ENCODE results near the gene OR2A14. TPM values are rescaled to one million over a fixed set of nuclear protein-coding genes. Genes with fewer than 3 reads are reported as not detected.

OR2A14 gene
- total RNA-seq, 1 donor from 2014 or later = not detected

DNA sequence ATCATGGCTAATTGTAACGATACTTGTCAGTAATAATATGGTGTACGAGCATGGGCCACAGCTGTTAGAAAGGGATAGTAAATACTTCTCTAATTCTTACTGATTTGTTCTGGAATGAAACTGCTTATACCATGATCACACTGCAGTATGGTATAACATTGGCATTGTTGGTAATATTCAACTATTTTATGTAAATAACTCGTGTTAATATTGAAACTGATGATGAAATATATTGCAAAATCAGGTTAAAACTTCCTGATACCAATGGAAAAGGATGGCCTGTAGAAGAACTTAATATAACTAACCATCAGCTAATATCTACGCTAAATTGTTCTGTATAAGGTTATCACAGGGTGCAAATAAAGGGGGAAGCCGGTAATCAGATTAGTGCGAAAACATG lies 10.3 kb downstream of the OR2A14 start:
- no peak for ATAC-seq
- Histone ChIP-seq H3K4me3 (no peak overlapping the region), H3K4me1 (no peaks in the 10 kb centered on the region), H3K36me3 (no peaks in the 10 kb centered on the region), H3K27ac (no peak overlapping the region), H3K27me3 (ENCODE audit: low read depth) (no peaks in the 10 kb centered on the region), H3K9me3 (no peaks in the 10 kb centered on the region)
- intact Hi-C loops (cut with DNase I) = no loop called here
- DNase-seq = no peak
- TF ChIP-seq, protein P1, sequence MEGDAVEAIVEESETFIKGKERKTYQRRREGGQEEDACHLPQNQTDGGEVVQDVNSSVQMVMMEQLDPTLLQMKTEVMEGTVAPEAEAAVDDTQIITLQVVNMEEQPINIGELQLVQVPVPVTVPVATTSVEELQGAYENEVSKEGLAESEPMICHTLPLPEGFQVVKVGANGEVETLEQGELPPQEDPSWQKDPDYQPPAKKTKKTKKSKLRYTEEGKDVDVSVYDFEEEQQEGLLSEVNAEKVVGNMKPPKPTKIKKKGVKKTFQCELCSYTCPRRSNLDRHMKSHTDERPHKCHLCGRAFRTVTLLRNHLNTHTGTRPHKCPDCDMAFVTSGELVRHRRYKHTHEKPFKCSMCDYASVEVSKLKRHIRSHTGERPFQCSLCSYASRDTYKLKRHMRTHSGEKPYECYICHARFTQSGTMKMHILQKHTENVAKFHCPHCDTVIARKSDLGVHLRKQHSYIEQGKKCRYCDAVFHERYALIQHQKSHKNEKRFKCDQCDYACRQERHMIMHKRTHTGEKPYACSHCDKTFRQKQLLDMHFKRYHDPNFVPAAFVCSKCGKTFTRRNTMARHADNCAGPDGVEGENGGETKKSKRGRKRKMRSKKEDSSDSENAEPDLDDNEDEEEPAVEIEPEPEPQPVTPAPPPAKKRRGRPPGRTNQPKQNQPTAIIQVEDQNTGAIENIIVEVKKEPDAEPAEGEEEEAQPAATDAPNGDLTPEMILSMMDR (IDR thresholded peaks at IDR 0.05) = no peak

DNA sequence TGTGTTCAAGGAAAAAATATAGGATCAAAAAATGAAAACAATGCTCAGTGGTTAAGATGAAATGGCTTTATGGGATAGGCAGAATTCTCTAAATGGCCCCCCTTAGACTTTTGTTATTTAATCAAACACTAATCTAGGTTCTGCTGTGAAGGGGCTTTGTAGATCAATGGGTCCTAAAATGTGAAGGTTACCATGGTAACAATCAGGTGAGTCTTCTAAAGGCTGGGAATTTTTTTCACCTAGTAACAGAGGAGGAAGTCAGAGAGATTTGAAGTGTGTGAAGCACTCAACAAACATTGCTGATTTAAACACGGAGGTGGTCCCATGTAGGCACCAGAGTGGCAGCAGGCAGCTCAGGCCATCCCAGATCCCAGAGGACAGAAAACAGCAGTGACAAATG lies 11.1 kb downstream of the OR2A14 start:
- TF ChIP-seq, protein P1 (IDR thresholded peaks at IDR 0.05) = no peak
- Histone ChIP-seq H3K4me3 (no peak overlapping the region), H3K27ac (no peak overlapping the region), H3K36me3 (no peaks in the 10 kb centered on the region), H3K9me3 (no peaks in the 10 kb centered on the region), H3K27me3 (ENCODE audit: low read depth) (no peaks in the 10 kb centered on the region), H3K4me1 (no peaks in the 10 kb centered on the region)
- ATAC-seq (no peak), DNase-seq (no peak)
- intact Hi-C loops (cut with DNase I) = no loop called here

DNA sequence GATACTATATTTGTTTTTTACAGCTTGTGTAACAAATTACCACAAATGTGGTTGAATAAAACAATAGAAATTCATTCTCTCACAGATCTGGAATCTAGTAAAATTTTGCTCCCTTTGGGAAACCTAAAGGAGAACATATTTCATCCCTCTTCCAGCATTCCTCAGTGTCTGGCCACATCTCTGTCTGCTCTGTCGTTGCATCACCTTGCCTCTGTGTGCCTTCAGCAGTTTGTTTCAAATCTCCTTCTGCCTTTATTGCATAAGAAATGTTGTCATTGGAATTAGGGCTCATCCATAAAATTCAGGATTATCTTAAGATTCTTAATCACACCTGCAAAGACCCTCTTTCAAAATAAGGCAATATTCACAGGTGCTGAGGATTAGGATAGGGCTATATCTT lies 14.5 kb downstream of the OR2A14 start:
- H3K4me3 ChIP-seq = no peak overlapping the region
- TF ChIP-seq, protein P1 (IDR thresholded peaks at IDR 0.05) = no peak
- intact Hi-C loops (cut with DNase I) = no loop called here
- H3K36me3 ChIP-seq = no peaks in the 10 kb centered on the region
- ATAC-seq (no peak), DNase-seq (no peak)
- no peaks in the 10 kb centered on the region for H3K4me1 ChIP-seq
- no peak overlapping the region for H3K27ac ChIP-seq
- H3K27me3 ChIP-seq (ENCODE audit: low read depth) = no peaks in the 10 kb centered on the region
- H3K9me3 ChIP-seq = no peaks in the 10 kb centered on the region

DNA sequence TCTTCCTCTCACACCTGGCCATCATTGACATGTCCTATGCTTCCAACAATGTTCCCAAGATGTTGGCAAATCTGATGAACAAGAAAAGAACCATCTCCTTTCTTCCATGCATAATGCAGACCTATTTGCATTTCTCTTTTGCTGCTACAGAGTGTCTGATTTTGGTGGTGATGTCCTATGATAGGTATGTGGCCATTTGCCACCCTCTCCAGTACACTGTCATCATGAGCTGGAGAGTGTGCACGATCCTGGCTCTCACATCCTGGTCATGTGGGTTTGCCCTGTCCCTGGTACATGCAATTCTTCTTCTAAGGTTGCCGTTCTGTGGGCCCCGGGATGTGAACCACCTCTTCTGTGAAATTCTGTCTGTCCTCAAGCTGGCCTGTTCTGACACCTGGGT lies 19.2 kb downstream of the OR2A14 start:
- Histone ChIP-seq H3K4me1 (no peaks in the 10 kb centered on the region), H3K9me3 (peaks cover 2% of the 10 kb centered on the region), H3K27ac (no peak overlapping the region), H3K36me3 (no peaks in the 10 kb centered on the region), H3K4me3 (no peak overlapping the region), H3K27me3 (ENCODE audit: low read depth) (no peaks in the 10 kb centered on the region)
- no peak for DNase-seq
- TF ChIP-seq, protein P1 (IDR thresholded peaks at IDR 0.05) = no peak
- intact Hi-C loops (cut with DNase I) = no loop called here
- no peak for ATAC-seq

DNA sequence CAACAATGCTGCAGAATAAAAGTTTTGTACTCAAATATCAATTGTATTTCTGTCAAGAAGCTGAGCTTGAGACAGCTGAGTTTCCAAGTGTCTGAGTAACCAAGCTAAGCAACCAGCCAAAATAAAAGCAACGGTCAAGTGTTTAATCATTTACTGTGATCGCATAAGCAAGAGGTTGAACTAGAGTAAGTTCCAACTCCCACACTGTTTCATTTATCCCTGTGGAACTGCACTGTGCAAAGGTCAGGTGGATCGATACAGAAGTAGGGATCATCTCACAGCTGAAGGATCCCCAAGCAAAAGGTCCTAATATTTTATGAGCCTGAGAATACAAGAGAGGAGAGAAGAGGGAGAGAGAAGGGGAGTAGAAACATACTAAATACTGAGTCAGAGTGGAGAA lies 21.4 kb downstream of the OR2A14 start:
- TF ChIP-seq, protein P1 (IDR thresholded peaks at IDR 0.05) = no peak
- H3K4me3 ChIP-seq = no peak overlapping the region
- intact Hi-C loops (cut with DNase I) = no loop called here

More for the DNA sequence above, 21.4 kb downstream of the OR2A14 start:
- Histone ChIP-seq H3K36me3 (no peaks in the 10 kb centered on the region), H3K27me3 (ENCODE audit: low read depth) (no peaks in the 10 kb centered on the region), H3K4me1 (no peaks in the 10 kb centered on the region), H3K9me3 (peaks cover 24% of the 10 kb centered on the region), H3K27ac (no peak overlapping the region)
- ATAC-seq (no peak), DNase-seq (no peak)
